Stimulated activated CD8-positive, alpha-beta memory T cell treated with anti-CD3 and anti-CD28 coated beads, Interleukin-7, amount 100 ng/mL, for 1 hour (primary cell): ENCODE measurements around the gene PDPK1.
"Not testable (repeated sequence)": the region's sequence is repeated elsewhere in the genome, so short reads cannot be mapped to it uniquely, and the experiment has no call there.

Source experiments
- DNase-seq, 2 donors: peaks; one replicate each; pipeline ENCODE4 v3.0.0-alpha.2; 2020; ENCODE audit warnings: low read depth in 2 of 2

The PDPK1 gene

GRCh38 chr16:2540912-2541311 is 3.1 kb downstream of the PDPK1 start:
- not testable (repeated sequence) for DNase-seq

DNA sequence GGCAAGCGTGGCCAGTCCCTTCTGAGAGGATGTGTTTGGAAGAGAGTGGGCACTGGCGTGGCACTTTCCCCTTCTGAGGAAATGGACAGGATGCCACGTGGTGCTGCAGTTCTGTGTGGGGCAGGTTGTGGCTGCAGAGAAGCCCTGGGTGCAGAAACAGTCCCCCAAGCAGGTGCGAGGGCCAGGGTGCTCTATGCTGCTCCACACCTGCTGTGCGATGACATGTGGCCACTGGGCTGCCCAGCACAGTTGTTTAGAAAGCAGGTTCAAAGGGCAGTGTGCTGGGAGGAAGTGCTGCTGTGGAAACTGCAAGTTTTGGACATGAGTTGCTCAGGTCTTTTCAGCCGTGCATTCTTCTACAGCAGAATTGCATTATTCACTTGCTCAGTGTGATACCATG is 3.6 kb downstream of the PDPK1 start:
- not testable (repeated sequence) for DNase-seq

DNA sequence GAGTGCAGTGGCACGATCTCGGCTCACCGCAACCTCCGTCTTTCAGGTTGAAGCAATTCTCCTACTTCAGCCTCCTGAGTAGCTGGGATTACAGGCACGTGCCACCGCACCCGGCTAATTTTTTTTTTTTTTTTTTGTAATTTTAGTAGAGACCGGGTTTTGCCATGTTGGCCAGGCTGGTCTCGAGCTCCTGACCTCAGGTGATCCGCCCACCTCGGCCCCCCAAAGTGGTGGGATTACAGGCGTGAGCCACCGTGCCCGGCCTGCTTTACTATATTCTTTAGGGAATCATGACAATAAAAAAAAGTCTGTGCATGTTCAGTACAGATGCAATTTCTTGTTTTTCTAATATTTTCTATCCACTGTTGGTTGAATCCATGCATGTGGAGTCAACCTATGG is 6.0 kb downstream of the PDPK1 start:
- DNase-seq = not testable (repeated sequence)

GRCh38 chr16:2550283-2550878 is 12.6 kb downstream of the PDPK1 start:
- not testable (repeated sequence) for DNase-seq

- DNase-seq = not testable (repeated sequence)
Measured at GRCh38 chr16:2551420-2551889, 13.6 kb downstream of the PDPK1 start.

- not testable (repeated sequence) for DNase-seq
Measured at GRCh38 chr16:2554709-2555425, 17.0 kb downstream of the PDPK1 start.

DNA sequence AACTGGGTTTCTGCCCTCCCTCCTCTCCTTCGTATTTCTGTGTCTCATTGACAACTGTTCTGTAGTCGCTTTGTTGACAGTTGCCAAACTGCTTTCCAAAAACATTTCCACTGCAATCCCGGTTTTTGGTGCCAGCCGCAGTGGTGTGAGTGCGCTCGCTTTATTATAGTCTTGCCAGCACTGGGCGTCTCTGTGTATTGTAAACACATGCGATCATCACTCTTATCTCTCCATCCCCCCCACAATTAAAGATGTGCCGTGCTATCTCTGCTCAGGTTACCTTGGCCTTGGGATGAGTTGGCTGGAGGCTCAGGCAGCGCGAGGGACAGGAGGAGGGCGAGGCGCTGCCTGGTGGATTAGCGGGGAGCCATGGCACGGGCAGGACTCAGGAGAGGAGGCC is 19.3 kb downstream of the PDPK1 start:
- not testable (repeated sequence) for DNase-seq

DNA sequence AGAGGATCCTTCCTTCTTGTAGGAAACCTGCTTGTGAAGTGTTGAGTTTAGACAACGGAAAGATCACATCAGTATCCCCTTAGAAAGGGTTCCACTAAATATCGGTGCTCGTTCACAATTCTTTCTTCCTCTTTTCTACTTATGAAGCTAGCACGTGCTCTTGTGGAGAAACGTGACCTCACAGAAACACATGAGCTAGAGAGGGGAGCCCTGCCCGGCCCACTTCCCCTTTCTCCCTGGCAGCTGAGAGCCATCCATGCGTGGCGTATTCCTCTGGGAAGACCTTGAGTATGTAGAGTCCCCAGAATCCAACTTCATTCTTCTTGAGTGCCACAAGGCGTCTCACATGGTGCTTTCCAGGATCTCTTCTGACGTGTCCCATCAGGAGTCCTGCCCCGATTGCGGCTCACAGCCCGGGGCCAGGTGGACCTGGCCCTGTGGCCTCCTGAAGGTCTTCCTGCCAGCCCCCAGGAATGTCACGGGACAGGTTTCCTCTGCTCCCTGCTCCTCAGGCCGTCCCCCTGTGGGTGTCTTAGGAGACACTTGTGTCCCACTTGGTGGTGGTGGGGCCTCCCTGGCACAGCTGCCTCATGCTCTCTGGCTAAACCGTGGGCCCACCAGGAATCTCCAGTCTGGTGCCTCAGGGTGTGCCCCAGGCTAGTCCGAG is 22.4 kb downstream of the PDPK1 start:
- not testable (repeated sequence) for DNase-seq

DNA sequence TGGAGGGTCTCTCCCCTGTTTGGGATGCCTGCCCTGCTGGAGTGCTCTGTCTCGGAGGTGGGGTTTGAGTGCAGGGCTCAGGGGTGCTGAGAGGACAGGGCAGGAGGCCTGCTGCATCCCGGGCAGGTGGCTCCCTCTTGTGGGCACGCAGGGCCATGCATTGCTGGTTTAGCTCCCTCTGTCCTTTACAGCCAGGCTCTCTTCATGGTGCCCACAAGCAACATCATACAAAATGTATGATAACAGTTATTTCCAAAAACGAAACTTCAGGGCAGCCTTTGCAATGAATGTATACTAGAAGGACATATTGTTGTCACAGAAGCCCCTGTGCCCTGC is 22.9 kb downstream of the PDPK1 start:
- peak; percentile 24 to 41 for DNase-seq

- not testable (repeated sequence) for DNase-seq
Measured at GRCh38 chr16:2567506-2567905, 29.7 kb downstream of the PDPK1 start.

DNA sequence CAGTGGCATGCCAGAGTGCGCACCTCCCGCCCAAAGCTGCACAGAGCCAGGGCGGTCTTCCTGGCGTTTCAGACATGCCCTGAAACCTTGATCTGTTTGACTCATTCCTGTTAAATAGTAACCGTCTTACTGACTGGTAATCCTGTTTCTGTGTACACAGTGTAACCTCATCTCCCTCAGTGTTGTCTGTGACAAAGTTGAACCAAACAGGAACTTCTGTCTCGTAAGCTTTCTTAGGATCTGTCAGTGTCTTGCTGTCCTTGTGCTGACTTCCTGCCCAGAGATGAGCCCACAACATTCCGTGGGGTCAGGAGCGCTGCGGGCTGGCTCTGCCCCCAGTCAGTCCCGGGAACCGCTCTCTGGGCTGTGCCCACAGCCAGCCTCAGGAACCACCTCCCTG is 30.8 kb downstream of the PDPK1 start:
- not testable (repeated sequence) for DNase-seq

DNA sequence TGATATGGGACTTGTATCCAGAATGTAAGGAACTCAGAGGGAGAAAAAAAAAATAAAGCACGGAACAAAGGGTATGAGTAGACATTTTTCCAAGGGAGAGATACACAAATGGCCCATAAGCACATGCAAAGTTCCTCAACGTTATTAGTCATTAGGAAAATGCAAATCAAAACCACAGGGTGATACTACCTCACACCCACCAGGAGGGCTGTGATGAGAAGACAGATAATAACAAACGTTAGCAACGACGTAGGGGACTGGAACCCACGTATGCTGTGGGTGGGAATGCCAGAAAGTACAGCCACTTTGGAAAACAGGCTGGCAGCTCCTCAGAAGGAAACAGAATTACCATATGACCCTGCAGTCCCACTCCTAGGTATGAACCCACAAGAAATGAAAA is 34.9 kb downstream of the PDPK1 start:
- not testable (repeated sequence) for DNase-seq

GRCh38 chr16:2575839-2576238 is 38.0 kb downstream of the PDPK1 start:
- DNase-seq = not testable (repeated sequence)

DNA sequence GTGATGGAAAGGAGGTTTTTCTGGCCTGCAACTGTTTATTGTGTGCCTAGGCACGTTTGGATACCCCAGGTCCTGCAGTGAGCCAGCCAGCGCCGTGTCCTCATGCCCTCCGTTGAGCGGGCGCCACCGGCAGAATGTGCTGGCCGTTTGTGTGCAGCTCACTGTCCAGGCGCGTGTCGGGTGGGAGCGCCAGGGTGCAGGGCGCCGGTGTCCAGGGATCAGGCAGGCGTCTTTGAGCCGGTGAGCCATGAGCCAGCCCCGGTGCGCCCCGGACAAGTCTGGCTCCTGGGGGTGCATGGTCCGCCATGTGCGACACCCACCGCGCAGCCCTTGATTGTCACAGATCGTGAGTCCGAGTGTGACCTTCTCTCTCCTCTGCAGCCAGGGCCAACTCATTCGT is 39.2 kb downstream of the PDPK1 start:
- not testable (repeated sequence) for DNase-seq

- not testable (repeated sequence) for DNase-seq
Measured at GRCh38 chr16:2578905-2579304, 41.1 kb downstream of the PDPK1 start.

DNA sequence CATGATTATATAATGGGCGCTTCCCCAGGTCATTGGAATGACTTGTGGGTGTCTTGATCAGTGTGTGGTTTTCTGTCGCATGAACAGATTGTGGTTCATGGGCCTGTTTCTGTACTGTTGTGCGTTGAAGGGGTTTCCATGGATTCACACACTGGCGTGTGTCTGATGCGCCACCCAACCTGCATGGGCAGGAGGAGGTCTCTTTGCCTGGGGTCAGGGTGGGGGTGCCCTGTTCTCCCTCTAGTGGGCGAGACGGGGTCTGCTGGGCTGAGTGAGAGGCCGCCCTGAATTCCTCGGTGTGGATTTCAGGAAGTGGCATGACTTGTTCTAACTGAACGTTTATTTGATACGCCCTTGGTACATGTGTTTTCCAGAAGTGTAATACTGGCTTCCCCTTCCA is 42.3 kb downstream of the PDPK1 start:
- DNase-seq = not testable (repeated sequence)

DNA sequence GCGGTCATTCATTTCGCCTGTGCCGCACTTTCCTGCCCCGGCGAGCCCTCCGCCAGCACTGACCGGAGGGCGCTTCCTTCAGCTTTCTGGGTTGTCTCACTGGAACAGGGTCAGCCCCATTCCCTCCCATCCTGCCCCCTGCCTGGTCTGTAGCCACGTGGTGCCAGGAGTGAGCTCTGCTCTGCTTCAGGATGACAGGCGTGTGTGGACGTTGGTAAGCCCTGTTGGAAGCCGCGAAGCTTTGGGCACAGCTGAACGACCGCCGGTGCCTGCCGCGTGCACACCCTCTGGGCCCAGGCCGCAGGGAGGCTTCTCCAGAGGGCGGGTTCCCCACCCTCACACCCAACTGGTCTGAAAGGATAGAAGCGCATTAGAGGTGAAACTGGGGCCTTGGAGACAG is 43.0 kb downstream of the PDPK1 start:
- not testable (repeated sequence) for DNase-seq

- DNase-seq = no peak
Measured at GRCh38 chr16:2584729-2585650, 47.2 kb downstream of the PDPK1 start.

DNA sequence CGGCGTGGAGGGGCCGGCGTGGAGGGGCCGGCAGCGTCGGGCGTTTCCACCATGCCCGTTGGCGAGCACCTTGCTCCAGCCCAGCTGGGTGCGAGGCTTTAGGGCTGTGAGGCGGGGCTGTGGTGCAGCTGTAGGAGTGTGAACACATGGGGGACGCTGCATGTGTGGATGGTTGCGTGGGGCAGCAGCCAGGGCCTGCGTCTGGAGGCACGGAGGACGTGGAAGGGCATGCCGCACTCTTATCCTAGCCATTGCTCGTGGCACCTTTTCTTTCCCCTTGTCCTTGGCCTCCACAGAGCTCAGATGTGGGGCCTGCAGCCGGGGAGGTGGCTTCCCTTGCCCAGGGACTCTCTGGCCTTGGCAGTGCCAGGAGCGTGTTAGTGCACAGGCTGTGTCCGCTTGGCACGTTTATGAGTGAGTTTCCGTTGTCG is 47.8 kb downstream of the PDPK1 start:
- no peak for DNase-seq

GRCh38 chr16:2586241-2586640 is 48.4 kb downstream of the PDPK1 start:
- no peak for DNase-seq

DNA sequence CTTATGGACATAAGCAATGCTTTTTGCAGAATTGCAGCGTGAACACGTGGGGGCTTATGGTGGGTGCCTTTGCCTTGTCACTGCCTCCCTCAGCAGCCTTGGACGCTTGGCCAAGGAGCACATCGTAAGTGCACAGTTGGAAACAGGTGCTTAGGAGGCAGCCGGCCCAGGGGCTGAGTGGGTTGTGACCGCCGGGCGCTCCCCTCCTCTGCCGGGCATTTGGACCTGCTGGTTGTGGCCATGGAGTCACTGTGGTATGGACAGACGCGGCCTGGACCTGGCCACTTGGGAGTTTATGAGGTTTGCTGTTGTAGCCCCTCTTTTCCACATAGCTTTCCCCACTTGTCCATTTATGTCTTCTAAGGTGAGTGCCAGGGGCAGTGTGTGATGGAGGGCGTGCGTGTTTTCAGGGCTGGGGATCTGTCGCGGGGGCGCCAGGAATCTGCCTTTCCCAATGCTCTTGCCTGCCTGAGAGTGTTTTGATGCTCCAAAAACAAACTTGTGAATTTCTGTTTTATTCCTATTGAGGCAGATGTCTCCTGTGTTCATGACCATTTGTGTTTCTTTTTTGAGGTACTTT is 49.2 kb downstream of the PDPK1 start:
- no peak for DNase-seq
